Gastrocnemius medialis (tissue), 4 donors: ENCODE data around the gene CYLD. TPM values are rescaled to one million over a fixed set of nuclear protein-coding genes. Genes with fewer than 3 reads are reported as not detected.

ENCODE experiments used
- ATAC-seq, 2 donors: fragments of 150-250 bp; one replicate each; pipeline ENCODE4 v1.9.1; 2016
- DNase-seq, 2 donors: peaks; one replicate each; pipeline ENCODE4 v3.0.0-alpha.2; 2019
- H3K27ac ChIP-seq, 4 donors: fragments of 200-600 bp; sonication (generic); 1 replicate in 1 of 4; 2 replicates in 3 of 4; pipeline ENCODE4 v1.5.1; 2016 to 2018; ENCODE audit warnings: mild to moderate bottlenecking in 2 of 4, moderate library complexity in 1 of 4
- H3K27me3 ChIP-seq, 3 donors: fragments of 200-600 bp; sonication (generic) in 2 of 3; 1 replicate in 1 of 3; 2 replicates in 2 of 3; pipeline versions ENCODE4 v1.5.1 to v1.6.0; 2016 to 2019; ENCODE audit warnings: mild to moderate bottlenecking in 1 of 3, moderate library complexity in 1 of 3
- H3K36me3 ChIP-seq, 2 donors: fragments of 200-600 bp; sonication (generic) in 1 of 2; one replicate each; pipeline ENCODE4 v1.5.1; 2017 to 2018
- H3K4me1 ChIP-seq, 2 donors: fragments of 200-600 bp; sonication (generic) in 1 of 2; one replicate each; pipeline ENCODE4 v1.5.1; 2016 to 2017; ENCODE audit warnings: mild to moderate bottlenecking in 2 of 2
- H3K4me3 ChIP-seq, 4 donors: fragments of 200-600 bp; sonication (generic) in 3 of 4; 1 replicate in 1 of 4; 2 replicates in 3 of 4; pipeline ENCODE4 v1.5.1; 2016 to 2019; ENCODE audit warnings: mild to moderate bottlenecking in 2 of 4
- H3K9me3 ChIP-seq, 3 donors: fragments of 200-600 bp; sonication (generic) in 2 of 3; 1 replicate in 1 of 3; 2 replicates in 2 of 3; pipeline ENCODE4 v1.5.1; 2016 to 2019
- POLR2A ChIP-seq, 2 donors: fragments of 450-650 bp; IDR thresholded peaks; one replicate each; pipeline ENCODE4 v1.6.1; 2017; ENCODE audit warnings: antibody characterized with exemption in 2 of 2, mild to moderate bottlenecking in 2 of 2, moderate library complexity in 2 of 2
- in situ Hi-C, 4 donors: fragments of 200-750 bp; cut with MboI; loops; one replicate each; pipeline versions ENCODE4 v1.15.0 to v1.8.0; 2017; ENCODE audit warnings: low sequenced_read_pairs in 4 of 4
- intact Hi-C: fragments of 100-400 bp; cut with DNase I; formaldehyde crosslinking; loops from one replicate; pipeline ENCODE4 v1.15.1; 2023; ENCODE audit warnings: low total_unique reads
- total RNA-seq, 4 donors: library from RNA; depleted of rRNA; stranded (reverse); fragments of >200 nt; gene quantifications; one replicate each; pipeline versions ENCODE4 v1.1.0 to v1.2.3, GENCODE V29; 2016
- TF ChIP-seq, protein P1 (sequence below), 5 experiments: fragments of 450-650 bp in 3 of 5; fragments of 200-600 bp in 2 of 5; sonication (generic) in 2 of 5; IDR thresholded peaks in 4 of 5; conservative IDR thresholded peaks in 1 of 5; 1 replicate in 4 of 5; 2 replicates in 1 of 5; pipeline ENCODE4 v1.5.1; 2016 to 2019; ENCODE audit warnings: antibody characterized with exemption in 5 of 5, mild to moderate bottlenecking in 3 of 5, moderate library complexity in 3 of 5

The CYLD gene
- total RNA-seq, 4 donors from 2014 or later: 49.2 to 177 (median 135) TPM

DNA sequence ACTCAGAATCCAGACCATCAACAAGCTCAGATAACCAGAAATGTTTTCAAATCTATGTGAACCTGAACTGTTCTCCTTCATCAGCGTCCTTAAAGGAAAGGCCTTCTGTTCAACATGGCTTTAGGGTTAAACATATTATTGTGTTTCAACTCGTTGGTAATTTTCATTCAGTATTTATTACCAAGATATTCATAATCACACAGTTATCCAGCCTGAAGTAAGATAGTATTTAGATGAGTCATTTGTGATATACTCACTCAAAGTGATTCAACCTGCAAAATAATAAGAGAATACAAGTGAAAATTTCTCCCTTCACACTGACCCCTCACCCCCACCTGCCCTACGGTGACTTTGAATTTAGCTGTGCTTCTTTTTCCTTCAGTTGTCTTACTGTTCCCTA is 3.0 kb downstream of the CYLD start:
- Histone ChIP-seq H3K36me3 (peaks cover 0 to 11% of the 10 kb centered on the region in 2 donors), H3K4me1 (peaks cover 44 to 60% of the 10 kb centered on the region in 2 donors), H3K9me3 (no peaks in the 10 kb centered on the region), H3K4me3 (no peak overlapping the region), H3K27ac (peak overlapping the region; percentile 0 to 99 (median 91)), H3K27me3 (no peaks in the 10 kb centered on the region)
- DNase-seq: no peak
- intact Hi-C loops (loop anchor here (5.0 to 10.0 kb wide), 3 partner anchors 198 to 718 kb away; partner anchors contain the start of genes CNEP1R1, HEATR3 and NKD1), in situ Hi-C loops (loop anchor here in 1 of 4 donors (5.0 kb wide), 1 partner anchor 48 kb away; no protein-coding TSS in a partner anchor)
- TF ChIP-seq, protein P1, sequence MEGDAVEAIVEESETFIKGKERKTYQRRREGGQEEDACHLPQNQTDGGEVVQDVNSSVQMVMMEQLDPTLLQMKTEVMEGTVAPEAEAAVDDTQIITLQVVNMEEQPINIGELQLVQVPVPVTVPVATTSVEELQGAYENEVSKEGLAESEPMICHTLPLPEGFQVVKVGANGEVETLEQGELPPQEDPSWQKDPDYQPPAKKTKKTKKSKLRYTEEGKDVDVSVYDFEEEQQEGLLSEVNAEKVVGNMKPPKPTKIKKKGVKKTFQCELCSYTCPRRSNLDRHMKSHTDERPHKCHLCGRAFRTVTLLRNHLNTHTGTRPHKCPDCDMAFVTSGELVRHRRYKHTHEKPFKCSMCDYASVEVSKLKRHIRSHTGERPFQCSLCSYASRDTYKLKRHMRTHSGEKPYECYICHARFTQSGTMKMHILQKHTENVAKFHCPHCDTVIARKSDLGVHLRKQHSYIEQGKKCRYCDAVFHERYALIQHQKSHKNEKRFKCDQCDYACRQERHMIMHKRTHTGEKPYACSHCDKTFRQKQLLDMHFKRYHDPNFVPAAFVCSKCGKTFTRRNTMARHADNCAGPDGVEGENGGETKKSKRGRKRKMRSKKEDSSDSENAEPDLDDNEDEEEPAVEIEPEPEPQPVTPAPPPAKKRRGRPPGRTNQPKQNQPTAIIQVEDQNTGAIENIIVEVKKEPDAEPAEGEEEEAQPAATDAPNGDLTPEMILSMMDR (IDR thresholded peaks at IDR 0.05 in 4 of 5, conservative IDR thresholded peaks at IDR 0.05 in 1 of 5): no peak
- TF ChIP-seq POLR2A (IDR thresholded peaks at IDR 0.05): no peak
- no peak for ATAC-seq

DNA sequence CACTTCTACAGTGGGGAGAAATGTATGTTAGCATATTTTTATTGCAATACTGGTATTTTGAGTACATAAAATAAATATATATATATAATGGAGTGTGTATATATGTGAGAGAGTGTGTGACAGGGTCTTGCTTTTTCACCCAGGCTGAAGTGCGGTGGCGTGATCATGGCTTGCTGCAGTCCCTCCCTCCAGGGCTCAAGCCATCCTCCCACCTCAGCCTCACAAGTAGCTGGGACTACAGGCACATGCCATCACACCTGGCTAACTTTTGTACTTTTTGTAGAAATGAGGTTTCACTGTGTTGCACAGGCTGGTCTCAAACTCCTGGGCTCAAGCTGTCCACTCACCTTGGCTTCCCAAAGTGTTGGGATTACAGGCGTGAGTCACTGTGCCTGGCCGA is 4.1 kb downstream of the CYLD start:
- no peak overlapping the region for H3K4me3 ChIP-seq
- H3K36me3 ChIP-seq: peaks cover 0 to 12% of the 10 kb centered on the region in 2 donors
- peaks cover 52 to 66% of the 10 kb centered on the region in 2 donors for H3K4me1 ChIP-seq
- H3K27ac ChIP-seq: peak overlapping the region; percentile 0 to 99 (median 91)
- H3K9me3 ChIP-seq: no peaks in the 10 kb centered on the region
- TF ChIP-seq, protein P1 (IDR thresholded peaks at IDR 0.05 in 4 of 5, conservative IDR thresholded peaks at IDR 0.05 in 1 of 5): no peak
- no peak for TF ChIP-seq POLR2A (IDR thresholded peaks at IDR 0.05)
- DNase-seq (no peak), ATAC-seq (no peak)
- no peaks in the 10 kb centered on the region for H3K27me3 ChIP-seq
- in situ Hi-C loops: loop anchor here in 1 of 4 donors (5.0 kb wide), 1 partner anchor 49 kb away; no protein-coding TSS in a partner anchor
- intact Hi-C loops: loop anchor here (10.0 kb wide), 1 partner anchor 681 kb away; the partner anchor contains the start of gene HEATR3

DNA sequence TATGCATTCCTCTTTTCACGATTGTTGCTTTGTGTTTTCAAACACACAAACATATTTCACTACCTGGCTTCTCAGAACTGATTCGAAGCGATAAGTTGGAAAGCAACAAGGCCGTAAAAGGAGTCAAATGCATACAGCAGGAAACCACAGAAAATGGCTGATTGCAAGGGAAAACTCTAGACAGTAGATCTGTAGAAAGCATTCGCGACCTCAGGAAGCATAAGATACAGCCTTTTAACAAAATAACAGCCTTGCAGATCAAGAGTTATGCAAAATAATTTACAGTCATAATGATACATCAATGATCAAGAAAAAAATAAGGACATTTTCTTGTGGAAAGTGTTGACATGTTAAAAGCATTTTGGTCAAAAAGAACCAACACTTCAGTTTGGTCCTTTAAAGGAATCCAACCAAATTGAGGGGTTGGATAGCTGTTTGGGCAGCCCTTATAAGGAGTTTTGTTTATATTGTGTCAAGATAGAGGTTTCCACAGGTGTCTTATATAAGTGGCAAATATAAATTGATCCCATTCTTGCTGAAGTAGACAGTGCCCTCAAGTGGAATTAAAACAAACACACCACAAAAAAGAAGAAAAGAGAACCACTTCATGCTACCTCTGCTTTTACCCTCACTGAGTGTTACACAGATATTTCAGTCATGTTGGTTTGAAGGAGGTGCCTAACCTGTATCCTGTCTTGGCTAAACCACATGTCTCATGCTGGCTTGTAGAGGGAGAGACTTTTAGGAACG is 5.5 kb downstream of the CYLD start:
- ATAC-seq: peak; percentile 34 to 68
- in situ Hi-C loops (loop anchor here in 1 of 4 donors (5.0 kb wide), 1 partner anchor 50 kb away; no protein-coding TSS in a partner anchor), intact Hi-C loops (loop anchor here (10.0 kb wide), 1 partner anchor 683 kb away; the partner anchor contains the start of gene HEATR3)
- Histone ChIP-seq H3K36me3 (peaks cover 0 to 22% of the 10 kb centered on the region in 2 donors), H3K27me3 (no peaks in the 10 kb centered on the region), H3K4me1 (peaks cover 48 to 69% of the 10 kb centered on the region in 2 donors), H3K27ac (peak overlapping the region in 3 of 4 donors; percentile 36 to 99 (median 53)), H3K9me3 (no peaks in the 10 kb centered on the region), H3K4me3 (no peak overlapping the region)
- no peak for TF ChIP-seq POLR2A (IDR thresholded peaks at IDR 0.05)
- TF ChIP-seq, protein P1 (IDR thresholded peaks at IDR 0.05 in 4 of 5, conservative IDR thresholded peaks at IDR 0.05 in 1 of 5): peak in 4 of 5 experiments; percentile 33 to 45 (median 40)
- no peak for DNase-seq

DNA sequence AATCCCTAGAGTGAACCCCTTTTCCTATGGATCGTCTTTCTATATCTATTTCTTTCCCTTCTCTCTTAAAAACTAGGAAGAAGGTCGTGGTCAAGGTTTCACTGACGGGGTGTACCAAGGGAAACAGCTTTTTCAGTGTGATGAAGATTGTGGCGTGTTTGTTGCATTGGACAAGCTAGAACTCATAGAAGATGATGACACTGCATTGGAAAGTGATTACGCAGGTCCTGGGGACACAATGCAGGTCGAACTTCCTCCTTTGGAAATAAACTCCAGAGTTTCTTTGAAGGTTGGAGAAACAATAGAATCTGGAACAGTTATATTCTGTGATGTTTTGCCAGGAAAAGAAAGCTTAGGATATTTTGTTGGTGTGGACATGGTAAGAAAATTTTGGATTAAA is 9.6 kb downstream of the CYLD start:
- Histone ChIP-seq H3K27ac (peak overlapping the region in 2 of 4 donors; percentile 0 to 14), H3K36me3 (peaks cover 0 to 43% of the 10 kb centered on the region in 2 donors), H3K27me3 (no peaks in the 10 kb centered on the region), H3K4me3 (no peak overlapping the region), H3K4me1 (peaks cover 28 to 38% of the 10 kb centered on the region in 2 donors), H3K9me3 (no peaks in the 10 kb centered on the region)
- peak in 1 of 2 donors; percentile 11 for TF ChIP-seq POLR2A (IDR thresholded peaks at IDR 0.05)
- TF ChIP-seq, protein P1 (IDR thresholded peaks at IDR 0.05 in 4 of 5, conservative IDR thresholded peaks at IDR 0.05 in 1 of 5): no peak
- in situ Hi-C loops: no loop called here
- ATAC-seq (peak in 1 of 2 donors; percentile 55), DNase-seq (no peak)
- intact Hi-C loops: no loop called here
